Smooth muscle cell (in vitro differentiated cells): Measurements from ENCODE around the gene SHISA9. TPM values are rescaled to one million over a fixed set of nuclear protein-coding genes. Genes with fewer than 3 reads are reported as not detected.

Experiments used
- DNase-seq: peaks from one replicate; lab custom pipeline; 2025; ENCODE audit not compliant: unreplicated experiment; lab: John Stamatoyannopoulos, UW
- H2AFZ ChIP-seq: fragments of 200-600 bp; sonication (generic); 2 replicates; pipeline ENCODE4 v1.6.0; 2016; ENCODE audit warnings: antibody characterized with exemption, low read depth, mild to moderate bottlenecking
- H3F3A ChIP-seq: fragments of 200-600 bp; sonication (generic); 2 replicates; pipeline ENCODE4 v1.6.0; 2017; ENCODE audit warnings: antibody characterized with exemption, low read depth
- H3K27ac ChIP-seq: fragments of 200-600 bp; sonication (generic); 2 replicates; pipeline ENCODE4 v1.5.1; 2016; ENCODE audit warnings: low read depth, mild to moderate bottlenecking
- H3K27me3 ChIP-seq: fragments of 200-600 bp; sonication (generic); 2 replicates; pipeline ENCODE4 v1.6.1; 2016; ENCODE audit warnings: low read depth, mild to moderate bottlenecking
- H3K36me3 ChIP-seq: fragments of 200-600 bp; sonication (generic); 2 replicates; pipeline ENCODE4 v1.5.1; 2016; ENCODE audit warnings: low read depth
- H3K4me1 ChIP-seq: fragments of 200-600 bp; sonication (generic); 2 replicates; pipeline ENCODE4 v1.5.1; 2016; ENCODE audit warnings: low read depth
- H3K4me2 ChIP-seq: fragments of 200-600 bp; sonication (generic); 2 replicates; pipeline ENCODE4 v1.6.0; 2016; ENCODE audit warnings: mild to moderate bottlenecking
- H3K4me3 ChIP-seq: fragments of 200-600 bp; sonication (generic); 2 replicates; pipeline ENCODE4 v1.5.1; 2016; ENCODE audit warnings: mild to moderate bottlenecking
- H3K79me2 ChIP-seq: fragments of 200-600 bp; sonication (generic); 2 replicates; pipeline ENCODE4 v1.6.0; 2016; ENCODE audit warnings: low read depth, mild to moderate bottlenecking
- H3K9ac ChIP-seq: fragments of 200-600 bp; sonication (generic); 2 replicates; pipeline ENCODE4 v1.6.0; 2016; ENCODE audit warnings: low read depth
- H3K9me3 ChIP-seq: fragments of 200-600 bp; sonication (generic); replicated peaks from 2 replicates; pipeline ENCODE4 v1.5.1; 2016; ENCODE audit warnings: low read depth
- H4K20me1 ChIP-seq: fragments of 200-600 bp; sonication (generic); 2 replicates; pipeline ENCODE4 v1.6.0; 2016; ENCODE audit warnings: low read depth
- WGBS: methylation state at CpG from one replicate; pipeline ENCODE4 v1.1.7; 2016; ENCODE audit warnings: low lambda C conversion rate; 5-methylcytosine and 5-hydroxymethylcytosine counted together
- polyA plus RNA-seq: library from polyadenylated mRNA; unstranded; fragments of >200 nt; fragmentation: Nextera tagmentation; extraction: Ambion mirVana; gene quantifications from 2 replicates; pipeline ENCODE4 v1.2.1, GENCODE V29; 2016
- total RNA-seq: library from RNA; depleted of rRNA; stranded (reverse); fragments of >200 nt; gene quantifications from 2 replicates; pipeline ENCODE4 v1.2.3, GENCODE V29; 2014
- TF ChIP-seq, protein P1 (sequence below): fragments of 200-600 bp; sonication (generic); IDR thresholded peaks from 2 replicates; pipeline ENCODE4 v1.5.1; 2017; ENCODE audit warnings: borderline replicate concordance, mild to moderate bottlenecking, antibody characterized with exemption; ENCODE audit not compliant: insufficient read depth, poor library complexity, severe bottlenecking

SHISA9 gene
- total and polyA plus RNA-seq, 2 experiments from 2014 or later = 0.09 TPM; not detected in 1

DNA sequence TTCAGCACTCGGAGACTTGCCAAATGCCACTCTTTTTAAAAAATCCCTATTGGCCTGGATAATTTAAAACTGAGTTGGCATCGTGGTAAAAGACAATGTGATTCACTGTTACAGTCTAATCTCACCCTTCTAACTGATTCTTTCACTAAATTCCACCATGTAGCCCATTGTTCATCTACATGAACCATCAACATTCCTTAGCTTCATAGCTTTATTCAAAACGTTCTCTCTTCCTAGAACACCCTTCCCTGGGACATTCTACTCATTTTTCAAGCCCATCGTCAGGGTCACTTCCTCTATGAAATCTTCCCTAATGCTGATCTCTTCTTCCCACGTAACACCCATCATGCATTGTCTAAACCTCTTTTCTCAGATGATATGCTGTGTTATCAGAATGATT, 15.7 kb upstream of the SHISA9 start:
- Histone ChIP-seq H2AFZ (no peak overlapping the region), H3K27me3 (no peaks in the 10 kb centered on the region), H3K27ac (no peak overlapping the region), H3K79me2 (no peaks in the 10 kb centered on the region), H3K36me3 (no peaks in the 10 kb centered on the region), H3K4me1 (no peaks in the 10 kb centered on the region), H3K4me2 (no peak overlapping the region), H3K9me3 (no peaks in the 10 kb centered on the region), H3K9ac (no peak overlapping the region), H4K20me1 (no peaks in the 10 kb centered on the region), H3K4me3 (no peak overlapping the region), H3F3A (no peaks in the 10 kb centered on the region)
- 60% methylated on average over 5 of the region's 5 CpGs for WGBS
- no peak for DNase-seq
- TF ChIP-seq, protein P1, sequence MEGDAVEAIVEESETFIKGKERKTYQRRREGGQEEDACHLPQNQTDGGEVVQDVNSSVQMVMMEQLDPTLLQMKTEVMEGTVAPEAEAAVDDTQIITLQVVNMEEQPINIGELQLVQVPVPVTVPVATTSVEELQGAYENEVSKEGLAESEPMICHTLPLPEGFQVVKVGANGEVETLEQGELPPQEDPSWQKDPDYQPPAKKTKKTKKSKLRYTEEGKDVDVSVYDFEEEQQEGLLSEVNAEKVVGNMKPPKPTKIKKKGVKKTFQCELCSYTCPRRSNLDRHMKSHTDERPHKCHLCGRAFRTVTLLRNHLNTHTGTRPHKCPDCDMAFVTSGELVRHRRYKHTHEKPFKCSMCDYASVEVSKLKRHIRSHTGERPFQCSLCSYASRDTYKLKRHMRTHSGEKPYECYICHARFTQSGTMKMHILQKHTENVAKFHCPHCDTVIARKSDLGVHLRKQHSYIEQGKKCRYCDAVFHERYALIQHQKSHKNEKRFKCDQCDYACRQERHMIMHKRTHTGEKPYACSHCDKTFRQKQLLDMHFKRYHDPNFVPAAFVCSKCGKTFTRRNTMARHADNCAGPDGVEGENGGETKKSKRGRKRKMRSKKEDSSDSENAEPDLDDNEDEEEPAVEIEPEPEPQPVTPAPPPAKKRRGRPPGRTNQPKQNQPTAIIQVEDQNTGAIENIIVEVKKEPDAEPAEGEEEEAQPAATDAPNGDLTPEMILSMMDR = no peak

DNA sequence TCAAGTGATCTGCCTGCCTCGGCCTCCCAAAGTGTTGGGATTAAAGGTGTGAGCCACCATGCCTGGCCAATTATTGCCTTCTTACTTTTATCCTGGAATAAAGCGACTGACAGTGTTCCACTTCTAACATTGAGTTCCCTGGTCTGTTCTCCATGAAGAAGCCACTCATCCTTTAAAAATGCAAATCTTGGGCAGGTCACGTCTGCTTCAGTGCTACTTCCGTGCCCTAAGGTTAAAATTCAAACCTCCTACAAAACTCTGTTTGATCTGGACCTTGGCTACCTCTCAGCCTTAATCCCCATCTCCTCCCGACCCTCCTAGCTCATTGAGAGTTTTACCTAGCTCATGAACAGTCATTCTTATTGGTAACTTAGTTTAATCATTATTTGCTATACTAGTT, 9.6 kb upstream of the SHISA9 start:
- Histone ChIP-seq H3K36me3 (no peaks in the 10 kb centered on the region), H3K9ac (no peak overlapping the region), H3K79me2 (no peaks in the 10 kb centered on the region), H3K9me3 (no peaks in the 10 kb centered on the region), H3K27me3 (no peaks in the 10 kb centered on the region), H3F3A (no peaks in the 10 kb centered on the region), H3K4me1 (no peaks in the 10 kb centered on the region), H3K27ac (no peak overlapping the region), H2AFZ (no peak overlapping the region), H3K4me3 (no peak overlapping the region), H4K20me1 (no peaks in the 10 kb centered on the region), H3K4me2 (no peak overlapping the region)
- no peak for DNase-seq
- 52% methylated on average over 5 of the region's 5 CpGs for WGBS
- TF ChIP-seq, protein P1 = no peak

DNA sequence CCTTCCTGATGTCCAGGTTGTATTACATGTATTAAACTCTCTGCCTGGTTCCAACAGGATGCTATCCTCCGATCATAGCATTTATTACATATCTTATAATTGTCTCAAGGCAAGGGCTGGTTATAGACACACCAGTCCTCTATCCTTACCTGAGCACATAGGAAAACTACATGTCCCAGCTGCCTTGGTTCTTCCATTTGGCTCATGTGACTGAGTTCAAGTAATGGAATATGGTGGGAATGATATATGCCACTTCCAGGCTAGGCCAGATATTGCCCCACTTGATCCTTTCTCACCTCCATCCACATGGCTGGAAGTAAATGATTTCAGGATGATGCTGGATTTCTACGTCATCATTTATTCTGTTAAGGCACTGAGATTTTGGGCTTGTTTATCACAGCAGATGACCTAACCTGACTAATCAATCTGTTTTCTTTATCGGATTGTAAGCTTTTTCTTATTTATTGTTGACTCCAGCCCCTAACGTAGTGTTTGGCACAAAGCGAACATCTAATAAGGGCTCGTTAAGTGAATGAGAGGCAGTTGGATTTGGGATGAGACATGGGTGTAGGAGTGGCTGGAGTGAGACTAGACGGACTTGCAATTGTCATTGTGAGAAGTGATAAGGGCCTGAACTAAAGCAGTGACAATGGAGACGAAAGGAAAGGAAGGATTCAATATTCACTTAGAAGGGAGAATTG, 8.2 kb upstream of the SHISA9 start:
- DNase-seq = no peak
- H3K9ac ChIP-seq = no peak overlapping the region
- TF ChIP-seq, protein P1 = no peak
- WGBS = 80% methylated on average over 8 of the region's 8 CpGs
- no peak overlapping the region for H2AFZ ChIP-seq
- no peaks in the 10 kb centered on the region for H3K4me1 ChIP-seq
- H3K79me2 ChIP-seq = no peaks in the 10 kb centered on the region
- H3K27me3 ChIP-seq = peaks cover 10% of the 10 kb centered on the region
- no peak overlapping the region for H3K27ac ChIP-seq
- H4K20me1 ChIP-seq = no peaks in the 10 kb centered on the region
- H3K9me3 ChIP-seq = no peaks in the 10 kb centered on the region
- H3K4me2 ChIP-seq = no peak overlapping the region
- H3K4me3 ChIP-seq = no peak overlapping the region
- no peaks in the 10 kb centered on the region for H3K36me3 ChIP-seq
- no peaks in the 10 kb centered on the region for H3F3A ChIP-seq

DNA sequence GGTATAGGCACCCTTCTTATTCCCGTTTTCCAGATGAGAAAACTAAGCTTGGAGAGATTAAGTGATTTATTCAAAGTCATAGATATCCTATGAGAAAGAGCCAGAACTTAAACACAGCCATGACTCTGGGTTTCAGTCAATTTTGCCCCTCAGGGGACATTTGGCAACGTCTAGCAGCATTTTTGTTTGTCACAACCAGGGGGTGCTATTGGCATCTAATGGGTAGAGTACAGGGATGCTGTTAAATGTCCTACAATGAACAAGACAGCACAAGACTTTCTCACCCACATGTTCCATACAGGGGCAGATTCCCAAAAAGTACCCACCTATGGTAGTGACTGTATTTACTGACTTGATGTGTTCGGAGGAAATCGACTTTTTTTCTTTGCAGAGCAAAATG, 4.8 kb upstream of the SHISA9 start:
- H3K79me2 ChIP-seq = no peaks in the 10 kb centered on the region
- H3K9me3 ChIP-seq = no peaks in the 10 kb centered on the region
- no peak overlapping the region for H3K4me2 ChIP-seq
- TF ChIP-seq, protein P1 = peak; percentile 67
- H2AFZ ChIP-seq = no peak overlapping the region
- no peaks in the 10 kb centered on the region for H3F3A ChIP-seq
- H3K27me3 ChIP-seq = peaks cover 44% of the 10 kb centered on the region
- H3K4me3 ChIP-seq = no peak overlapping the region
- H4K20me1 ChIP-seq = no peaks in the 10 kb centered on the region
- DNase-seq = no peak
- WGBS = 40% methylated on average over 4 of the region's 4 CpGs
- H3K27ac ChIP-seq = no peak overlapping the region
- no peaks in the 10 kb centered on the region for H3K4me1 ChIP-seq
- no peak overlapping the region for H3K9ac ChIP-seq
- H3K36me3 ChIP-seq = no peaks in the 10 kb centered on the region
